Activated T-cell treated with anti-CD3 and anti-CD28 coated beads, Interleukin-2, amount 50 U/mL, for 4 hours (primary cell): ENCODE results near the gene CPNE2. TPM values are rescaled to one million over a fixed set of nuclear protein-coding genes. Genes with fewer than 3 reads are reported as not detected.

ENCODE experiments used
- ATAC-seq, 2 donors: fragments of 200-7000 bp; cut with Tn5 transposase; one replicate each; pipeline ENCODE4 v1.10.0; 2021
- DNase-seq: peaks from one replicate; pipeline ENCODE4 v3.0.0-alpha.2; 2020
- H3K27me3 Mint-ChIP-seq: one replicate; pipeline ENCODE4 v1.8.0; 2021; ENCODE audit warnings: low read depth, mixed read lengths
- H3K36me3 Mint-ChIP-seq: one replicate; pipeline ENCODE4 v1.8.0; 2022; ENCODE audit warnings: mixed read lengths; ENCODE audit not compliant: insufficient read depth
- H3K4me1 Mint-ChIP-seq: one replicate; pipeline ENCODE4 v1.8.0; 2021; ENCODE audit warnings: low read depth, mixed read lengths
- H3K4me3 Mint-ChIP-seq: one replicate; pipeline ENCODE4 v1.8.0; 2021; ENCODE audit warnings: mild to moderate bottlenecking, moderate library complexity, mixed read lengths
- H3K9me3 Mint-ChIP-seq: one replicate; pipeline ENCODE4 v1.8.0; 2021; ENCODE audit warnings: mixed read lengths
- total RNA-seq, 3 donors: library from RNA; stranded (reverse); gene quantifications; one replicate each; pipeline ENCODE4 v1.2.1, GENCODE V29; 2021

Gene CPNE2
- total RNA-seq, 3 donors from 2014 or later, result 2.4 to 4.0 (median 2.9) TPM

- DNase-seq (no peak), ATAC-seq (no peak)
- Mint-ChIP-seq H3K27me3 (no peaks in the 10 kb centered on the region), H3K36me3 (peaks cover 17% of the 10 kb centered on the region), H3K4me3 (no peak overlapping the region), H3K4me1 (peaks cover 9% of the 10 kb centered on the region), H3K9me3 (no peaks in the 10 kb centered on the region)
Measured at GRCh38 chr16:57082664-57083063, 9.7 kb upstream of the CPNE2 start.

- H3K27me3 Mint-ChIP-seq, result no peaks in the 10 kb centered on the region
- H3K4me3 Mint-ChIP-seq, result no peak overlapping the region
- no peaks in the 10 kb centered on the region for H3K9me3 Mint-ChIP-seq
- peaks cover 9% of the 10 kb centered on the region for H3K4me1 Mint-ChIP-seq
- peaks cover 17% of the 10 kb centered on the region for H3K36me3 Mint-ChIP-seq
- ATAC-seq (peak in 1 of 2 donors; percentile 21), DNase-seq (no peak)
Measured at GRCh38 chr16:57083485-57084126, 8.8 kb upstream of the CPNE2 start.

- peaks cover 9% of the 10 kb centered on the region for H3K4me1 Mint-ChIP-seq
- H3K27me3 Mint-ChIP-seq, result no peaks in the 10 kb centered on the region
- peaks cover 17% of the 10 kb centered on the region for H3K36me3 Mint-ChIP-seq
- H3K9me3 Mint-ChIP-seq, result no peaks in the 10 kb centered on the region
- H3K4me3 Mint-ChIP-seq, result no peak overlapping the region
- ATAC-seq (peak; percentile 82 to 83), DNase-seq (peak; percentile 68)
Measured at GRCh38 chr16:57084257-57084770, 8.1 kb upstream of the CPNE2 start.

- no peak for DNase-seq
- peaks cover 12% of the 10 kb centered on the region for H3K36me3 Mint-ChIP-seq
- ATAC-seq, result no peak
- H3K27me3 Mint-ChIP-seq, result no peaks in the 10 kb centered on the region
- H3K4me3 Mint-ChIP-seq, result no peak overlapping the region
- H3K9me3 Mint-ChIP-seq, result no peaks in the 10 kb centered on the region
- peaks cover 9% of the 10 kb centered on the region for H3K4me1 Mint-ChIP-seq
Measured at GRCh38 chr16:57084996-57085395, 7.4 kb upstream of the CPNE2 start.

- H3K9me3 Mint-ChIP-seq, result no peaks in the 10 kb centered on the region
- peaks cover 14% of the 10 kb centered on the region for H3K4me1 Mint-ChIP-seq
- peaks cover 3% of the 10 kb centered on the region for H3K27me3 Mint-ChIP-seq
- peaks cover 10% of the 10 kb centered on the region for H3K36me3 Mint-ChIP-seq
- no peak overlapping the region for H3K4me3 Mint-ChIP-seq
- no peak for ATAC-seq
- no peak for DNase-seq
Measured at GRCh38 chr16:57087003-57087402, 5.4 kb upstream of the CPNE2 start.

GRCh38 chr16:57089406-57089805, 3.0 kb upstream of the CPNE2 start:
- DNase-seq (no peak), ATAC-seq (no peak)
- H3K4me1 Mint-ChIP-seq, result peaks cover 10% of the 10 kb centered on the region
- H3K36me3 Mint-ChIP-seq, result no peaks in the 10 kb centered on the region
- no peaks in the 10 kb centered on the region for H3K9me3 Mint-ChIP-seq
- no peak overlapping the region for H3K4me3 Mint-ChIP-seq
- peaks cover 11% of the 10 kb centered on the region for H3K27me3 Mint-ChIP-seq

GRCh38 chr16:57091200-57091974, 996 bp upstream of the CPNE2 start:
- Mint-ChIP-seq H3K36me3 (no peaks in the 10 kb centered on the region), H3K27me3 (peaks cover 11% of the 10 kb centered on the region), H3K4me1 (peaks cover 7% of the 10 kb centered on the region), H3K9me3 (no peaks in the 10 kb centered on the region), H3K4me3 (peak overlapping the region; percentile 74)
- ATAC-seq (no peak), DNase-seq (no peak)

GRCh38 chr16:57092786-57093411, 516 bp downstream of the CPNE2 start:
- Mint-ChIP-seq H3K4me1 (peaks cover 7% of the 10 kb centered on the region), H3K36me3 (no peaks in the 10 kb centered on the region), H3K27me3 (peaks cover 11% of the 10 kb centered on the region), H3K9me3 (no peaks in the 10 kb centered on the region), H3K4me3 (peak overlapping the region; percentile 75)
- ATAC-seq (peak; percentile 75 to 78), DNase-seq (peak; percentile 47)

GRCh38 chr16:57093666-57094564, 1.5 kb downstream of the CPNE2 start:
- no peak for ATAC-seq
- peak overlapping the region; percentile 75 for H3K4me3 Mint-ChIP-seq

GRCh38 chr16:57094911-57095310, 2.5 kb downstream of the CPNE2 start:
- Mint-ChIP-seq H3K4me3 (no peak overlapping the region), H3K27me3 (peaks cover 11% of the 10 kb centered on the region), H3K9me3 (no peaks in the 10 kb centered on the region), H3K36me3 (no peaks in the 10 kb centered on the region), H3K4me1 (peaks cover 7% of the 10 kb centered on the region)
- ATAC-seq, result no peak
- DNase-seq, result no peak

More at GRCh38 chr16:57093666-57094564, 1.5 kb downstream of the CPNE2 start:
- no peak for DNase-seq
- Mint-ChIP-seq H3K9me3 (no peaks in the 10 kb centered on the region), H3K4me1 (peaks cover 7% of the 10 kb centered on the region), H3K36me3 (no peaks in the 10 kb centered on the region), H3K27me3 (peaks cover 11% of the 10 kb centered on the region)

- Mint-ChIP-seq H3K4me3 (no peak overlapping the region), H3K9me3 (no peaks in the 10 kb centered on the region), H3K4me1 (peaks cover 9% of the 10 kb centered on the region), H3K36me3 (no peaks in the 10 kb centered on the region), H3K27me3 (peaks cover 8% of the 10 kb centered on the region)
- DNase-seq (no peak), ATAC-seq (no peak)
Measured at GRCh38 chr16:57096192-57096591, 3.8 kb downstream of the CPNE2 start.

GRCh38 chr16:57096793-57097192, 4.4 kb downstream of the CPNE2 start:
- DNase-seq, result no peak
- Mint-ChIP-seq H3K36me3 (no peaks in the 10 kb centered on the region), H3K4me3 (no peak overlapping the region), H3K27me3 (peaks cover 7% of the 10 kb centered on the region), H3K9me3 (no peaks in the 10 kb centered on the region), H3K4me1 (peaks cover 5% of the 10 kb centered on the region)
- ATAC-seq, result no peak

GRCh38 chr16:57098188-57098841, 5.9 kb downstream of the CPNE2 start:
- DNase-seq, result no peak

More at GRCh38 chr16:57098188-57098841, 5.9 kb downstream of the CPNE2 start:
- Mint-ChIP-seq H3K4me1 (peaks cover 4% of the 10 kb centered on the region), H3K27me3 (peaks cover 7% of the 10 kb centered on the region), H3K9me3 (no peaks in the 10 kb centered on the region), H3K36me3 (no peaks in the 10 kb centered on the region), H3K4me3 (no peak overlapping the region)
- ATAC-seq, result no peak
